Measurements from ENCODE around the gene ATXN1.

Gene ATXN1

DNA sequence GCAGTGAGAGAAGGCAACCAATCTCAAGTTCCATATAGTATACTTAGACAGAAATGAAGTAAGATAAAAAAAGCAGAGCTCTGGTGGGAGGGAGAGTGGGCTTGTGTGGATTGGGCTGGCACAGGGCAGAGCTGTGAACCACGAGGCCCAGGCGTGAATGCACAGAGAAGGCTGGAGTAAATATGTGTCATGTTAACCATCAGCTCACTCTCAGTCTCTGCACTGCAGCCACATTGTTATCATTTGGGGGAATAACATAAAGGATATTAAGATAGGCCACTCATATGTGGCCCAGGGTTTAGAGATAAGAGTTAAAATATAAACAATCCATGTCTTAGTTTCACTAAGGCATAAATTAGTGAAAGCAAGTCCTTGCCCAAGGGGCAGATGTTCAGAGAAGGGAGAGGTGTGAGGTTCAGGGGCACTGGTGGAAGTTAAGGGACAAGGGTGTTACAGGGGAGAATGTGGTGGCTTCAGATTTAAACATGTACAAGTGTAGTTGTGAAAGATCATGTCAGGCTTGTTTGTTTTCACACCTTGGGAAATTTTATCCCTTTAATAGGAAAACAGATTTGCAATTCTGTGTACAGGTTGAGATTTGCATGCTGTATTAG, 508.5 kb downstream of the ATXN1 start:
- DNase-seq (ENCODE audit: low read depth): no peak

DNA sequence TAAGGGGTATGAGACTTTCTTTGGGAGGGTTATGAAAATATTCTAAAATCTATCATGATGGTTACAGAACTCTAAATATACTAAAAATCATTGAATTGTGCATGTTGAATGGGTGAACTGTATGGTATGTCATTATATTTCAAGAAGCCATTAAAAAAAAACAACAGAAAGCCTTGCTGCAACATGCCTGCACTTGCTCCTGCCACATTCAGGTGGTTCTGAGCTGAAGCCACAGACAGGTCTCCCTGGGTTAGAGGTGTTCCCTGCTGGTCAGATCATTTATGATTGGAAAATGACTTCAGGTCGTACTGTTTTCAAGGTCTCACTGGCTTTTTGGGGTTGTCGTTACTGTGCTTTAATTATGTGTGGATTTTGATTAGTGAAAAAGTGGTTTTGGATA, 509.6 kb downstream of the ATXN1 start:
- DNase-seq (ENCODE audit: low read depth): no peak

DNA sequence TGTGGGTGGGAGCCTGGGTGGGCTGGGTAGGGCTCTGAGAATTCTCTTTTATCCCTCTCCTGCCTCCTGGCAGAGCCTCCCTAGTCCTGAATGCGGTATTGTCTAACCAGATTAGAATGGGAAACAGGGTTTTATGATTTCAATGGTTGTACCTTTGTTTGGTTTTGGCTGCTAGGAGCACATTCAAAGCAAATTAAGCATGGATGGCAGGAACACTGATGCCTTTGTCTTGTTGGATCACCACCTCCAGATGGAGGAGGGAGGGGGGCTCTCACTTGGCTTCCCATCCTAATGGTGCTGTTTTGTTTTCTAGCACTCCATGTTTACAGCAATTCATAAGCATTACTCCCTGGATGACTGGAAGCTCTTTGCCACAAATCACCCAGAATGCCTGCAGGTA, 511.3 kb downstream of the ATXN1 start:
- no peak for DNase-seq (ENCODE audit: low read depth)
